Endothelial cell of umbilical vein (primary cell): ENCODE data around the gene CNTNAP1. TPM values are rescaled to one million over a fixed set of nuclear protein-coding genes. Genes with fewer than 3 reads are reported as not detected.

Experiments
- BruUV-seq: library from RNA; stranded (reverse); fragments of 400-500 nt; replicated peaks from 2 replicates; lab custom pipeline; 2021; lab: Mats Ljungman, UMichigan
- CTCF ChIA-PET: fragments of 300-600, 350-600 bp; sonication (Branson Sonifier 250); formaldehyde crosslinking; loops from one replicate; lab custom pipeline; 2021; ENCODE audit warnings: antibody characterized with exemption, inconsistent platforms; lab: Charles Lee
- POLR2A ChIA-PET: fragments of 300-600, 350-600 bp; sonication (Branson Sonifier 250); formaldehyde crosslinking; loops from one replicate; lab custom pipeline; 2021; ENCODE audit warnings: antibody characterized with exemption, inconsistent platforms; lab: Charles Lee
- DNase-seq: peaks from one replicate; pipeline ENCODE4 v3.0.0-alpha.2; 2011; ENCODE audit warnings: low read depth, low spot score
- FAIRE-seq: peaks from 2 replicates; lab custom pipeline; 2011; peaks lifted over from hg19 to GRCh38; lab: Jason Lieb, UNC
- H2AFZ ChIP-seq: 2 replicates; pipeline ENCODE4 v1.6.0; 2012; ENCODE audit warnings: low read depth, low read length, control low read depth, inconsistent platforms
- H3K27ac ChIP-seq: 2 replicates; pipeline ENCODE4 v1.5.1; 2011; ENCODE audit warnings: low read depth, mild to moderate bottlenecking, control low read depth, low read length, moderate library complexity; ENCODE audit not compliant: insufficient read depth
- H3K27me3 ChIP-seq, 2 experiments: 2 replicates each; pipeline versions ENCODE4 v1.6.0 to v1.6.1; 2011; ENCODE audit warnings: low read length in 2 of 2, mixed read lengths in 1 of 2; ENCODE audit not compliant: control insufficient read depth in 2 of 2, insufficient read depth in 2 of 2
- H3K36me3 ChIP-seq, 2 experiments: 2 replicates in 1 of 2; 3 replicates in 1 of 2; pipeline ENCODE4 v1.5.1; 2011; ENCODE audit warnings: low read length in 2 of 2, mild to moderate bottlenecking in 1 of 2, moderate library complexity in 1 of 2; ENCODE audit not compliant: control insufficient read depth in 2 of 2, insufficient read depth in 2 of 2; ENCODE audit errors: extremely low read depth in 1 of 2
- H3K4me1 ChIP-seq: 3 replicates; pipeline ENCODE4 v1.5.1; 2011; ENCODE audit warnings: mild to moderate bottlenecking, low read length; ENCODE audit not compliant: control insufficient read depth, insufficient read depth; ENCODE audit errors: extremely low read depth
- H3K4me2 ChIP-seq: 2 replicates; pipeline ENCODE4 v1.6.1; 2011; ENCODE audit warnings: low read length, control low read depth, mixed read lengths; ENCODE audit not compliant: insufficient read depth
- H3K4me3 ChIP-seq, 3 experiments: fragments of 200-600 bp in 1 of 3; sonication (generic), shearing (Covaris generic) in 1 of 3; replicated peaks in 1 of 3; 2 replicates each; pipeline ENCODE4 v1.5.1; 2011 to 2016; ENCODE audit warnings: control low read depth in 3 of 3, low read length in 3 of 3, mild to moderate bottlenecking in 2 of 3, inconsistent platforms in 1 of 3, low read depth in 1 of 3, moderate library complexity in 1 of 3; ENCODE audit not compliant: insufficient read depth in 1 of 3
- H3K79me2 ChIP-seq: 2 replicates; pipeline ENCODE4 v1.6.0; 2012; ENCODE audit warnings: low read length, inconsistent platforms; ENCODE audit not compliant: control insufficient read depth, insufficient read depth
- H3K9ac ChIP-seq: replicated peaks from 2 replicates; pipeline ENCODE3; 2011; ENCODE audit warnings: low read length, control low read depth; ENCODE audit not compliant: insufficient read depth; ENCODE audit errors: extremely low read depth
- H3K9me1 ChIP-seq: replicated peaks from 3 replicates; pipeline ENCODE4 v1.6.0; 2011; ENCODE audit warnings: mild to moderate bottlenecking, low read length; ENCODE audit not compliant: control insufficient read depth, insufficient read depth; ENCODE audit errors: extremely low read depth
- H3K9me3 ChIP-seq: replicated peaks from 2 replicates; pipeline ENCODE4 v1.5.1; 2012; ENCODE audit warnings: low read length, inconsistent platforms; ENCODE audit not compliant: control insufficient read depth, insufficient read depth
- H4K20me1 ChIP-seq: replicated peaks from 2 replicates; pipeline ENCODE3; 2011; ENCODE audit warnings: mild to moderate bottlenecking, low read length; ENCODE audit not compliant: control insufficient read depth, insufficient read depth; ENCODE audit errors: extremely low read depth
- CTCF ChIP-seq, 2 donors: IDR thresholded peaks; 1 replicate in 1 of 2; 2 replicates in 1 of 2; pipeline ENCODE4 v1.5.1; 2011; ENCODE audit warnings: low read length in 2 of 2, mild to moderate bottlenecking in 2 of 2, moderate library complexity in 2 of 2, control low read depth in 1 of 2, inconsistent platforms in 1 of 2, low read depth in 1 of 2; ENCODE audit not compliant: insufficient read depth in 1 of 2; ENCODE audit errors: extremely low read depth in 1 of 2
- EZH2 ChIP-seq: IDR thresholded peaks from 2 replicates; pipeline ENCODE4 v1.6.1; 2012; ENCODE audit warnings: borderline replicate concordance, low read depth, mild to moderate bottlenecking, moderate library complexity, low read length, inconsistent platforms; ENCODE audit not compliant: severe bottlenecking
- FOS ChIP-seq: IDR thresholded peaks from 2 replicates; pipeline ENCODE4 v1.6.1; 2011; ENCODE audit warnings: mild to moderate bottlenecking, low read length, moderate library complexity, borderline replicate concordance; ENCODE audit not compliant: insufficient read depth
- GATA2 ChIP-seq: IDR thresholded peaks from 2 replicates; pipeline ENCODE4 v1.7.0; 2011; ENCODE audit warnings: low read depth, mild to moderate bottlenecking, moderate library complexity, mixed read lengths, low read length; ENCODE audit not compliant: insufficient read length, insufficient read depth
- JUN ChIP-seq: IDR thresholded peaks from 2 replicates; pipeline ENCODE4 v1.6.1; 2011; ENCODE audit warnings: borderline replicate concordance, low read depth; ENCODE audit not compliant: insufficient read length, insufficient read depth
- MAX ChIP-seq: IDR thresholded peaks from 2 replicates; pipeline ENCODE4 v1.6.1; 2011; ENCODE audit not compliant: insufficient read depth, insufficient read length
- MYC ChIP-seq: IDR thresholded peaks from one replicate; pipeline ENCODE4 v1.6.1; 2011; ENCODE audit warnings: mild to moderate bottlenecking, low read depth, low read length
- POLR2A ChIP-seq: IDR thresholded peaks from 2 replicates; pipeline ENCODE4 v1.6.1; 2012; ENCODE audit warnings: low read depth, mild to moderate bottlenecking, control low read depth, low read length
- POLR2AphosphoS5 ChIP-seq: IDR thresholded peaks from 2 replicates; pipeline ENCODE4 v1.6.1; 2012; ENCODE audit warnings: low read depth, mild to moderate bottlenecking, control low read depth, low read length, moderate library complexity; ENCODE audit not compliant: insufficient read depth
- dilution Hi-C: fragments of 300-500 bp; cut with MboI; formaldehyde crosslinking; loops from one replicate; pipeline ENCODE4 v1.15.0; 2019; ENCODE audit warnings: low sequenced_read_pairs; ENCODE audit not compliant: extremely low pct_ligation_motif_present
- intact Hi-C: fragments of 100-400 bp; cut with micrococcal nuclease; formaldehyde crosslinking; loops from one replicate; pipeline ENCODE4 v1.10.0; 2022
- polyA plus RNA-seq, 4 experiments: library from polyadenylated mRNA; depleted of rRNA in 3 of 4; stranded (reverse) in 3 of 4; unstranded in 1 of 4; fragments of >200 nt; gene quantifications; 2 replicates each; pipeline versions ENCODE4 v1.2.1 to v1.2.3, GENCODE V29; 2011 to 2012; ENCODE audit warnings: missing spikeins in 1 of 4
- total RNA-seq: library from RNA; stranded (reverse); gene quantifications from 2 replicates; pipeline ENCODE4 v1.2.3, GENCODE V29; 2021

The CNTNAP1 gene
- total and polyA plus RNA-seq, 2 donors (not counting 3 experiments of a cell fraction or from before 2014, with no cell fraction given): 26.3 to 44.8 TPM

- Histone ChIP-seq H3K27me3 (no peaks in the 10 kb centered on the region), H3K4me3 (no peak overlapping the region), H4K20me1 (no peaks in the 10 kb centered on the region), H2AFZ (no peak overlapping the region), H3K36me3 (peaks cover 6 to 7% of the 10 kb centered on the region in 2 experiments), H3K27ac (no peak overlapping the region), H3K4me2 (no peak overlapping the region), H3K9ac (no peak overlapping the region), H3K9me3 (no peaks in the 10 kb centered on the region), H3K79me2 (no peaks in the 10 kb centered on the region), H3K9me1 (no peaks in the 10 kb centered on the region), H3K4me1 (no peaks in the 10 kb centered on the region)
- DNase-seq (no peak), FAIRE-seq (no peak)
- no TSS peak for BruUV-seq
- ChIA-PET POLR2A (no interaction called here), CTCF (interaction anchor here (1.0 to 4.4 kb wide), 5 partner anchors 38 to 160 kb away, joined by 3 to 35 read pairs (median 3); partner anchors contain the start of gene BECN1)
- dilution Hi-C loops (no loop called here), intact Hi-C loops (no loop called here)
- TF ChIP-seq MYC (no peak), FOS (no peak), CTCF (IDR thresholded peaks at IDR 0.05; ENCODE audit: extremely low read depth in 1 of 2, insufficient read depth in 1 of 2, low read depth in 1 of 2, low read length in 2 of 2) (no peak), GATA2 (no peak)
Measured at GRCh38 chr17:42725143-42725542, 42.8 kb downstream of the CNTNAP1 start.

GRCh38 chr17:42740699-42741098 lies 58.4 kb downstream of the CNTNAP1 start:
- no peaks in the 10 kb centered on the region for H3K9me1 ChIP-seq
- POLR2A ChIA-PET: no interaction called here
- intact Hi-C loops (loop anchor here (5.0 kb wide), 1 partner anchor 82 kb away; the partner anchor contains the start of gene BECN1), dilution Hi-C loops (no loop called here)
- no peak overlapping the region for H3K4me3 ChIP-seq
- no peaks in the 10 kb centered on the region for H3K36me3 ChIP-seq
- FAIRE-seq: no peak
- no peak overlapping the region for H3K4me2 ChIP-seq
- no peak for DNase-seq
- peaks cover 10% of the 10 kb centered on the region for H3K4me1 ChIP-seq
- TF ChIP-seq GATA2: no peak
- TF ChIP-seq MYC: no peak
- TF ChIP-seq CTCF (IDR thresholded peaks at IDR 0.05; ENCODE audit: extremely low read depth in 1 of 2, insufficient read depth in 1 of 2, low read depth in 1 of 2, low read length in 2 of 2): no peak
- TF ChIP-seq FOS: no peak
- TF ChIP-seq JUN: no peak
- TF ChIP-seq EZH2: no peak
- no peak for TF ChIP-seq POLR2A
- no peak for TF ChIP-seq MAX
- TF ChIP-seq POLR2AphosphoS5: no peak
- BruUV-seq: no TSS peak
- H3K27me3 ChIP-seq: no peaks in the 10 kb centered on the region
- no peak overlapping the region for H2AFZ ChIP-seq
- H3K27ac ChIP-seq: no peak overlapping the region
- H4K20me1 ChIP-seq: no peaks in the 10 kb centered on the region
- CTCF ChIA-PET: interaction anchor here (0.7 to 4.2 kb wide), 2 partner anchors 22 to 117 kb away, joined by 3 to 30 read pairs; no protein-coding TSS in a partner anchor
- H3K79me2 ChIP-seq: peaks cover 3% of the 10 kb centered on the region
- H3K9me3 ChIP-seq: no peaks in the 10 kb centered on the region
- no peak overlapping the region for H3K9ac ChIP-seq
